OCI-LY1 (cell line): ENCODE results near the gene CDAN1.

Experiments
- H2AFZ ChIP-seq: fragments of 200-600 bp; sonication (generic), shearing (Covaris generic); 2 replicates; pipeline ENCODE4 v1.6.0; 2014; ENCODE audit warnings: antibody characterized with exemption, mild to moderate bottlenecking, low read length
- H3F3A ChIP-seq: fragments of 200-600 bp; sonication (generic), shearing (Covaris generic); 2 replicates; pipeline ENCODE4 v1.6.0; 2014; ENCODE audit warnings: mild to moderate bottlenecking, antibody characterized with exemption, low read length, moderate library complexity; ENCODE audit not compliant: insufficient read depth
- H3K27ac ChIP-seq: fragments of 200-600 bp; sonication (generic); 2 replicates; pipeline ENCODE4 v1.5.1; 2014; ENCODE audit warnings: low read length, mixed run types, mild to moderate bottlenecking, low read depth; ENCODE audit not compliant: poor library complexity, severe bottlenecking
- H3K27me3 ChIP-seq: fragments of 200-600 bp; sonication (generic); 2 replicates; pipeline ENCODE4 v1.6.0; 2014; ENCODE audit warnings: antibody characterized with exemption, mild to moderate bottlenecking, low read length, moderate library complexity; ENCODE audit not compliant: insufficient read depth
- H3K36me3 ChIP-seq: fragments of 200-600 bp; sonication (generic); 2 replicates; pipeline ENCODE4 v1.6.1; 2014; ENCODE audit warnings: mild to moderate bottlenecking, antibody characterized with exemption, low read length, moderate library complexity, mixed read lengths; ENCODE audit not compliant: insufficient read depth
- H3K4me1 ChIP-seq: fragments of 200-600 bp; sonication (generic); 2 replicates; pipeline ENCODE4 v1.5.1; 2014; ENCODE audit warnings: mild to moderate bottlenecking, low read length, moderate library complexity; ENCODE audit not compliant: insufficient read depth, severe bottlenecking
- H3K4me2 ChIP-seq: fragments of 200-600 bp; sonication (generic), shearing (Covaris generic); 2 replicates; pipeline ENCODE4 v1.6.1; 2014; ENCODE audit warnings: low read length
- H3K4me3 ChIP-seq: fragments of 200-600 bp; sonication (generic); 2 replicates; pipeline ENCODE4 v1.5.1; 2014; ENCODE audit warnings: low read length, low read depth, mild to moderate bottlenecking, mixed read lengths; ENCODE audit not compliant: poor library complexity, severe bottlenecking
- H3K79me2 ChIP-seq: fragments of 200-600 bp; shearing (Covaris generic); 2 replicates; pipeline ENCODE4 v1.6.1; 2016; ENCODE audit warnings: mixed run types, low read length, mixed read lengths; ENCODE audit not compliant: insufficient read depth
- H3K9ac ChIP-seq: fragments of 200-600 bp; sonication (generic), shearing (Covaris generic); 2 replicates; pipeline ENCODE4 v1.6.1; 2014; ENCODE audit warnings: mild to moderate bottlenecking, low read length, mixed read lengths
- H3K9me2 ChIP-seq: fragments of 200-600 bp; sonication (generic), shearing (Covaris generic); 2 replicates; pipeline ENCODE4 v1.6.1; 2014; ENCODE audit warnings: low read depth, mild to moderate bottlenecking, low read length, mixed read lengths
- H3K9me3 ChIP-seq: fragments of 200-600 bp; shearing (Covaris generic); 2 replicates; pipeline ENCODE4 v1.6.1; 2014; ENCODE audit warnings: low read length, mixed read lengths
- H4K20me1 ChIP-seq: fragments of 200-600 bp; sonication (generic), shearing (Covaris generic); 2 replicates; pipeline ENCODE4 v1.6.0; 2016; ENCODE audit warnings: mild to moderate bottlenecking, low read length; ENCODE audit not compliant: insufficient read depth
- CTCF ChIP-seq: fragments of 200-600 bp; sonication (generic), shearing (Covaris generic); IDR thresholded peaks from 2 replicates; pipeline ENCODE4 v1.5.1; 2017; ENCODE audit warnings: mild to moderate bottlenecking, antibody characterized with exemption, low read length, moderate library complexity, mixed read lengths
- EZH2 ChIP-seq: fragments of 200-600 bp; sonication (generic), shearing (Covaris generic); IDR thresholded peaks from 2 replicates; pipeline ENCODE4 v1.8.0; 2017; ENCODE audit warnings: borderline replicate concordance, mixed run types, mild to moderate bottlenecking, antibody characterized with exemption, low read length, moderate library complexity, mixed read lengths

Gene CDAN1

GRCh38 chr15:42707068-42707467 is 29.9 kb downstream of the CDAN1 start:
- no peaks in the 10 kb centered on the region for H3K27me3 ChIP-seq
- no peaks in the 10 kb centered on the region for H3F3A ChIP-seq
- peaks cover 4% of the 10 kb centered on the region; the same call in 1 of the 2 replicates for H3K36me3 ChIP-seq
- H4K20me1 ChIP-seq: no peaks in the 10 kb centered on the region
- H3K9ac ChIP-seq: no peak overlapping the region
- no peak overlapping the region for H3K27ac ChIP-seq
- H3K9me2 ChIP-seq: no peaks in the 10 kb centered on the region
- no peak overlapping the region for H3K4me2 ChIP-seq
- no peak overlapping the region for H2AFZ ChIP-seq
- H3K4me1 ChIP-seq: no peaks in the 10 kb centered on the region
- no peak for TF ChIP-seq EZH2
- H3K79me2 ChIP-seq: no peaks in the 10 kb centered on the region
- no peak overlapping the region for H3K4me3 ChIP-seq
- no peaks in the 10 kb centered on the region for H3K9me3 ChIP-seq

- no peak for TF ChIP-seq EZH2
- no peak for TF ChIP-seq CTCF
- H3K27me3 ChIP-seq: no peaks in the 10 kb centered on the region
- no peak overlapping the region for H3K9ac ChIP-seq
- H3K4me3 ChIP-seq: no peak overlapping the region
- no peaks in the 10 kb centered on the region for H3K4me1 ChIP-seq
- peaks cover 4% of the 10 kb centered on the region for H3K9me3 ChIP-seq
- no peak overlapping the region for H3K27ac ChIP-seq
- no peak overlapping the region for H3K4me2 ChIP-seq
- peaks cover 10% of the 10 kb centered on the region for H3K36me3 ChIP-seq
- H3K9me2 ChIP-seq: no peaks in the 10 kb centered on the region
- H4K20me1 ChIP-seq: no peaks in the 10 kb centered on the region
- no peaks in the 10 kb centered on the region for H3K79me2 ChIP-seq
- H2AFZ ChIP-seq: no peak overlapping the region
- no peaks in the 10 kb centered on the region for H3F3A ChIP-seq
Measured at GRCh38 chr15:42705336-42705735, 31.6 kb downstream of the CDAN1 start.

- Histone ChIP-seq H3K36me3 (peaks cover 19% of the 10 kb centered on the region), H3K4me3 (no peak overlapping the region), H3K4me1 (no peaks in the 10 kb centered on the region), H3K4me2 (no peak overlapping the region), H3K9me2 (no peaks in the 10 kb centered on the region), H2AFZ (no peak overlapping the region), H3K27ac (no peak overlapping the region), H3K9me3 (peaks cover 4% of the 10 kb centered on the region), H3K27me3 (no peaks in the 10 kb centered on the region), H3K79me2 (no peaks in the 10 kb centered on the region), H4K20me1 (no peaks in the 10 kb centered on the region), H3F3A (no peaks in the 10 kb centered on the region), H3K9ac (no peak overlapping the region)
- peak; percentile 90 for TF ChIP-seq CTCF
- TF ChIP-seq EZH2: no peak
Measured at GRCh38 chr15:42704492-42704926, 32.4 kb downstream of the CDAN1 start.

GRCh38 chr15:42696626-42697025 is 40.3 kb downstream of the CDAN1 start:
- no peak overlapping the region for H3K4me3 ChIP-seq

More at GRCh38 chr15:42696626-42697025, 40.3 kb downstream of the CDAN1 start:
- Histone ChIP-seq H3K9me3 (peaks cover 4% of the 10 kb centered on the region), H3F3A (no peaks in the 10 kb centered on the region), H4K20me1 (no peaks in the 10 kb centered on the region), H3K36me3 (peaks cover 38% of the 10 kb centered on the region), H2AFZ (no peak overlapping the region), H3K27me3 (no peaks in the 10 kb centered on the region), H3K9ac (no peak overlapping the region), H3K4me1 (no peaks in the 10 kb centered on the region), H3K9me2 (no peaks in the 10 kb centered on the region), H3K4me2 (no peak overlapping the region), H3K79me2 (no peaks in the 10 kb centered on the region), H3K27ac (no peak overlapping the region)
- TF ChIP-seq CTCF (no peak), EZH2 (no peak)
